Body of pancreas (tissue), 4 donors: ENCODE results near the gene SYNPR. TPM values are rescaled to one million over a fixed set of nuclear protein-coding genes. Genes with fewer than 3 reads are reported as not detected.

Source experiments
- ATAC-seq: fragments of 150-250 bp; one replicate; pipeline ENCODE4 v1.9.1; 2016
- DNase-seq, 4 donors: peaks; one replicate each; pipeline ENCODE4 v3.0.0-alpha.2; 2019
- H3K27ac ChIP-seq, 4 donors: fragments of 200-600 bp; sonication (generic); 1 replicate in 3 of 4; 2 replicates in 1 of 4; pipeline versions ENCODE4 v1.5.1 to v1.6.1; 2016 to 2019; ENCODE audit warnings: mild to moderate bottlenecking in 1 of 4, mixed read lengths in 1 of 4, moderate library complexity in 1 of 4
- H3K27me3 ChIP-seq, 2 donors: fragments of 200-600 bp; sonication (generic); one replicate each; pipeline ENCODE4 v1.6.0; 2016; ENCODE audit warnings: mild to moderate bottlenecking in 1 of 2
- H3K36me3 ChIP-seq, 2 donors: fragments of 200-600 bp; sonication (generic); replicated peaks in 1 of 2; 2 replicates each; pipeline ENCODE4 v1.5.1; 2016; ENCODE audit warnings: low read depth in 2 of 2; ENCODE audit not compliant: insufficient read depth in 1 of 2
- H3K4me1 ChIP-seq: fragments of 200-600 bp; sonication (generic); one replicate; pipeline ENCODE4 v1.6.0; 2016
- H3K4me3 ChIP-seq, 2 donors: fragments of 200-600 bp; sonication (generic); 1 replicate in 1 of 2; 2 replicates in 1 of 2; pipeline ENCODE4 v1.5.1; 2016 to 2019
- H3K9me3 ChIP-seq, 3 donors: fragments of 200-600 bp; sonication (generic); 1 replicate in 2 of 3; 2 replicates in 1 of 3; pipeline ENCODE4 v1.5.1; 2016
- POLR2A ChIP-seq, 3 donors: fragments of 450-650 bp; IDR thresholded peaks; one replicate each; pipeline ENCODE4 v1.6.1; 2016; ENCODE audit warnings: antibody characterized with exemption in 3 of 3, mild to moderate bottlenecking in 2 of 3
- WGBS, 2 donors: methylation state at CpG; one replicate each; pipeline ENCODE4 v1.1.5; 2017; 5-methylcytosine and 5-hydroxymethylcytosine counted together
- intact Hi-C: fragments of 100-400 bp; cut with DNase I; formaldehyde crosslinking; loops from one replicate; pipeline ENCODE4 v1.15.1; 2023
- total RNA-seq, 2 donors: library from RNA; depleted of rRNA; stranded (reverse); fragments of >200 nt; gene quantifications; one replicate each; pipeline ENCODE4 v1.1.0, GENCODE V29; 2016
- TF ChIP-seq, protein P1 (sequence below), 7 experiments: fragments of 450-650 bp in 4 of 7; fragments of 200-600 bp in 3 of 7; sonication (generic) in 3 of 7; IDR thresholded peaks; one replicate each; pipeline ENCODE4 v1.5.1; 2016 to 2019; ENCODE audit warnings: antibody characterized with exemption in 7 of 7

SYNPR gene
- total RNA-seq, 2 donors from 2014 or later, result 0.52 TPM; not detected in 1

DNA sequence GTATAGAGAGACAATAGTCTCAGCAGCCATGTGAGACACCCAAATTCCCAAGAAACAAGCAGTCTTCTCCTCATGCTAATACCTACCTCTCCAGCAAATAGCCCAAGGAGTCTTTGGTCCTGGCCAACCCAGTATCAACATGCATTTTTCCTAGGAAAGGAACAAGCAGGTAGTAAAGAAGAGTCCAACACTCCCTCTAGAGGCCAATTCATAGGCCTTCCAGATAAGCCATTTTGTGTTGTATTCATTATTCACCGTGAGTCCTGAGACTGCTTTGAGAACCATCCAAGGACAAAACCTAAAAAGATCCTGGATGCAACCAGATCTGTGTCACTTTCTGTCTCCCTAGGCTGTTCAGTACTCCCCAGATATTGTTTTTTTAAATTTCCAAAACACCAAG lies 310.8 kb downstream of the SYNPR start:
- 93% methylated on average over 1 of the region's 1 CpG for WGBS, 2 donors

DNA sequence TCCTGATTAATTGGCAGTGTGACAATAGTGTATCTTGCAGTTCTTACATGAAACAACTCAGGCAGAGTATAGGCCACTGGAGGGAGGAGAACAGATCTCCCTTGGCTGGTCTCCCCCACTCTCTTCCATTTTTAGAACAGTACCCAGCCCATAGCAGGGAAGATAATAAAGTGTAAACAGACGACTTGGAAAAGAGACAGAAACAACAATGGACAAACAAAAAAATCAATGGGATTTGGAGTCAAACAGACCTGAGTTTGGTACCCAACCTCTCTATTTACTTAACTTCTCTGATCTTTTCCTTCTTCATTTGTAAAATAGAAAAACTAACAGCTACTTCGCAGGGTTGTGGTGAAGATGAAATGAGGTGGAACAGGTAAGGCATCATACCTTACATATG lies 315.7 kb downstream of the SYNPR start:
- ATAC-seq (no peak), DNase-seq (no peak)
- intact Hi-C loops, result no loop called here

More for the DNA sequence above, 310.8 kb downstream of the SYNPR start:
- H3K9me3 ChIP-seq, result no peaks in the 10 kb centered on the region
- intact Hi-C loops, result no loop called here
- no peaks in the 10 kb centered on the region for H3K36me3 ChIP-seq
- no peaks in the 10 kb centered on the region for H3K4me1 ChIP-seq
- TF ChIP-seq POLR2A (IDR thresholded peaks at IDR 0.05), result no peak
- TF ChIP-seq, protein P1, sequence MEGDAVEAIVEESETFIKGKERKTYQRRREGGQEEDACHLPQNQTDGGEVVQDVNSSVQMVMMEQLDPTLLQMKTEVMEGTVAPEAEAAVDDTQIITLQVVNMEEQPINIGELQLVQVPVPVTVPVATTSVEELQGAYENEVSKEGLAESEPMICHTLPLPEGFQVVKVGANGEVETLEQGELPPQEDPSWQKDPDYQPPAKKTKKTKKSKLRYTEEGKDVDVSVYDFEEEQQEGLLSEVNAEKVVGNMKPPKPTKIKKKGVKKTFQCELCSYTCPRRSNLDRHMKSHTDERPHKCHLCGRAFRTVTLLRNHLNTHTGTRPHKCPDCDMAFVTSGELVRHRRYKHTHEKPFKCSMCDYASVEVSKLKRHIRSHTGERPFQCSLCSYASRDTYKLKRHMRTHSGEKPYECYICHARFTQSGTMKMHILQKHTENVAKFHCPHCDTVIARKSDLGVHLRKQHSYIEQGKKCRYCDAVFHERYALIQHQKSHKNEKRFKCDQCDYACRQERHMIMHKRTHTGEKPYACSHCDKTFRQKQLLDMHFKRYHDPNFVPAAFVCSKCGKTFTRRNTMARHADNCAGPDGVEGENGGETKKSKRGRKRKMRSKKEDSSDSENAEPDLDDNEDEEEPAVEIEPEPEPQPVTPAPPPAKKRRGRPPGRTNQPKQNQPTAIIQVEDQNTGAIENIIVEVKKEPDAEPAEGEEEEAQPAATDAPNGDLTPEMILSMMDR (IDR thresholded peaks at IDR 0.05), result no peak
- H3K27ac ChIP-seq, result no peak overlapping the region
- no peaks in the 10 kb centered on the region for H3K27me3 ChIP-seq
- H3K4me3 ChIP-seq, result no peak overlapping the region
- DNase-seq (no peak), ATAC-seq (no peak)

DNA sequence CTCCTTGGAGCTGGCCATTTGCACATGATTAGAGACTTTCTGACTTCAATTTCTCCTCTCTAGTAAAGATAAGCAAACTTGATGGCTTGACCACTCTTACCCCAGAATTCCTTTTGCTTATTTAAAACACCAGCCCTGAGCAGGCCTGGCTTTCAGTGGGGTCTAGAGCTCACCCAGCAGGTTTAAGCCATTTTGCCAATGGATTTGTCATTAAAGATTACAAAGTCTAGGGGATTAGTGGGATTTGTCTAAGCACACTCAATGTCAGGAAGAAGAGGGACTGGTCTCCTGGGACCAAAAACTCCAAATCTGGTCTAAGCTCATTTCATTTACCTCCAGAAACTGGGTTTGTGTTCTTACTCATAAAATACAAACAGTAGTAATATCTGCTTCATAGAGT lies 317.1 kb downstream of the SYNPR start:
- H3K27me3 ChIP-seq, result no peaks in the 10 kb centered on the region
- intact Hi-C loops, result no loop called here
- no peak for DNase-seq
- H3K27ac ChIP-seq, result no peak overlapping the region
- no peak for ATAC-seq
- H3K36me3 ChIP-seq, result no peaks in the 10 kb centered on the region
- no peak overlapping the region for H3K4me3 ChIP-seq
- H3K9me3 ChIP-seq, result no peaks in the 10 kb centered on the region
- no peak for TF ChIP-seq POLR2A (IDR thresholded peaks at IDR 0.05)
- TF ChIP-seq, protein P1 (IDR thresholded peaks at IDR 0.05), result no peak
- no peaks in the 10 kb centered on the region for H3K4me1 ChIP-seq

More for the DNA sequence above, 315.7 kb downstream of the SYNPR start:
- Histone ChIP-seq H3K4me3 (no peak overlapping the region), H3K9me3 (no peaks in the 10 kb centered on the region), H3K36me3 (no peaks in the 10 kb centered on the region), H3K27me3 (no peaks in the 10 kb centered on the region), H3K27ac (no peak overlapping the region), H3K4me1 (no peaks in the 10 kb centered on the region)
- TF ChIP-seq, protein P1 (IDR thresholded peaks at IDR 0.05), result no peak
- no peak for TF ChIP-seq POLR2A (IDR thresholded peaks at IDR 0.05)
- WGBS, 2 donors, result 17 to 26% methylated on average over 2 of the region's 2 CpGs

DNA sequence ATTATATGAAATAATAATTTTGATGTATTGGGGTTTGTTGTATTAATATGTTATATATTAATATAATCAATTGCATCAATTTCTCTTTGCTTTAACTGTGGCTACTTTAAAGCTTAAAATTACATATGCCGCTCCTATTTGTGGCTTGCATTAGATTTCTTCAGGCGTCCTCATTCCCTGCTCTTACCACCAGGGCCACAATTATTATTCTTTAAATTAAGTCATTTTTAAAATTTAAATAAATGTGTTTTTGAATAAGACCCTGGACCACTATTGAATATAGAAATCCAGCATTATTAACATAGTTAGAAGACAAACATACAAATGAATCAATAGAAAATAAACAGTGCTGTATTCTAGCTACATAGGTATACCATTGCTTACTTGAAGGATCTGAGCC lies 318.9 kb downstream of the SYNPR start:
- H3K4me1 ChIP-seq, result no peaks in the 10 kb centered on the region
- intact Hi-C loops, result no loop called here
- DNase-seq, result no peak
- no peak for ATAC-seq
- no peak overlapping the region for H3K4me3 ChIP-seq
- H3K27ac ChIP-seq, result no peak overlapping the region
- H3K36me3 ChIP-seq, result no peaks in the 10 kb centered on the region
- H3K27me3 ChIP-seq, result no peaks in the 10 kb centered on the region
- no peak for TF ChIP-seq POLR2A (IDR thresholded peaks at IDR 0.05)
- TF ChIP-seq, protein P1 (IDR thresholded peaks at IDR 0.05), result no peak
- no peaks in the 10 kb centered on the region for H3K9me3 ChIP-seq
- 90 to 92% methylated on average over 2 of the region's 2 CpGs for WGBS, 2 donors

DNA sequence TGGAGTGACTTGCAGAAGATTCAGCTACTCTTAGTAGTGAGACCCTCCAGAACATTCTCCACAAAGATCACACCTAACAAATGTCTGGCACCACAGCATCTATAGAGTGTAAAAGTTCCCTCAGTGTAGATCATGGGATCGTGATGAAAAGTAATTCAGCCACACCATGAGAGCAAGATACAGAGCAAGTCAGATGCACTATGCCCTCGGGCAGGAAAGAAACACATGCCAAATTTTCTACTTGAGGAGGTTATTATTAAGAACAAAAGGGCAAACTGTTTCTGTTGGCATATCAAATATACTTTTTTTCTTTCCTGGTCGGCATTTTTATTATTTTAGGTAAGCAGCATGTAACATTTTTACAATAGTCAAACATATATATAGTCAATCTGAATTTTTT lies 329.6 kb downstream of the SYNPR start:
- intact Hi-C loops, result no loop called here

More for the DNA sequence above, 329.6 kb downstream of the SYNPR start:
- DNase-seq (no peak), ATAC-seq (no peak)
- no peaks in the 10 kb centered on the region for H3K9me3 ChIP-seq
- no peak overlapping the region for H3K27ac ChIP-seq
- 52 to 59% methylated on average over 3 of the region's 3 CpGs for WGBS, 2 donors
- peaks cover 6% of the 10 kb centered on the region for H3K4me1 ChIP-seq
- H3K36me3 ChIP-seq, result no peaks in the 10 kb centered on the region
- no peak for TF ChIP-seq POLR2A (IDR thresholded peaks at IDR 0.05)
- TF ChIP-seq, protein P1 (IDR thresholded peaks at IDR 0.05), result no peak
- H3K4me3 ChIP-seq, result no peak overlapping the region
- no peaks in the 10 kb centered on the region for H3K27me3 ChIP-seq
